Measurements from ENCODE around the gene LARGE1. TPM values are rescaled to one million over a fixed set of nuclear protein-coding genes. Genes with fewer than 3 reads are reported as not detected.
A peak's percentile ranks its signal among the peaks of the same experiment; 100 is the strongest.

LARGE1 gene
- total and polyA plus RNA-seq, 2 experiments from 2014 or later, result 21.2 to 23.6 TPM

GRCh38 chr22:33539202-33539901 is 380.9 kb downstream of the LARGE1 start:
- no peaks in the 10 kb centered on the region for H3K9me3 ChIP-seq (ENCODE audit: low read depth)
- H3K79me2 ChIP-seq, result peaks cover 4% of the 10 kb centered on the region
- TF ChIP-seq EZH2 (IDR thresholded peaks at IDR 0.05; ENCODE audit: borderline replicate concordance) (no peak), CTCF (IDR thresholded peaks at IDR 0.05; ENCODE audit: poor library complexity) (no peak), EZH2phosphoT487 (IDR thresholded peaks at IDR 0.05; ENCODE audit: low read depth, severe bottlenecking, unreplicated experiment) (no peak)
- peak overlapping the region; percentile 51 for H3K27ac ChIP-seq
- H4K20me1 ChIP-seq (ENCODE audit: insufficient read depth, poor library complexity, severe bottlenecking), result no peaks in the 10 kb centered on the region
- H3K4me3 ChIP-seq, result no peak overlapping the region
- H3K4me1 ChIP-seq (ENCODE audit: insufficient read depth), result peaks cover 21% of the 10 kb centered on the region
- H3K27me3 ChIP-seq, result no peaks in the 10 kb centered on the region
- DNase-seq (ENCODE audit: low spot score), result no peak
- 71% methylated on average over 5 of the region's 5 CpGs for WGBS (ENCODE audit: low lambda C conversion rate, missing lambda C conversion rate)
- H3K4me2 ChIP-seq, result peak overlapping the region; percentile 41
- no peak overlapping the region for H2AFZ ChIP-seq
- H3K36me3 ChIP-seq (replicated peaks; ENCODE audit: insufficient read depth, low read depth), result no peaks in the 10 kb centered on the region
- H3K9me2 ChIP-seq (replicated peaks; ENCODE audit: insufficient read depth), result no peaks in the 10 kb centered on the region

- Histone ChIP-seq H2AFZ (no peak overlapping the region), H4K20me1 (ENCODE audit: insufficient read depth, poor library complexity, severe bottlenecking) (no peaks in the 10 kb centered on the region), H3K4me1 (ENCODE audit: insufficient read depth) (peaks cover 21% of the 10 kb centered on the region), H3K4me3 (no peak overlapping the region), H3K36me3 (replicated peaks; ENCODE audit: insufficient read depth, low read depth) (no peaks in the 10 kb centered on the region), H3K27me3 (no peaks in the 10 kb centered on the region), H3K9me2 (replicated peaks; ENCODE audit: insufficient read depth) (no peaks in the 10 kb centered on the region), H3K27ac (peak overlapping the region; percentile 51), H3K4me2 (no peak overlapping the region), H3K79me2 (peaks cover 4% of the 10 kb centered on the region), H3K9me3 (ENCODE audit: low read depth) (no peaks in the 10 kb centered on the region)
- 88% methylated on average over 6 of the region's 6 CpGs for WGBS (ENCODE audit: low lambda C conversion rate, missing lambda C conversion rate)
- DNase-seq (ENCODE audit: low spot score), result no peak
- TF ChIP-seq EZH2phosphoT487 (IDR thresholded peaks at IDR 0.05; ENCODE audit: low read depth, severe bottlenecking, unreplicated experiment) (no peak), EZH2 (IDR thresholded peaks at IDR 0.05; ENCODE audit: borderline replicate concordance) (no peak)
These were observed 381.9 kb downstream of the LARGE1 start for GRCh38 chr22:33538277-33538885.

- no peak overlapping the region for H3K4me3 ChIP-seq
- H3K9me2 ChIP-seq (replicated peaks; ENCODE audit: insufficient read depth), result no peaks in the 10 kb centered on the region
- no peak for TF ChIP-seq EZH2phosphoT487 (IDR thresholded peaks at IDR 0.05; ENCODE audit: low read depth, severe bottlenecking, unreplicated experiment)
- H3K36me3 ChIP-seq (replicated peaks; ENCODE audit: insufficient read depth, low read depth), result no peaks in the 10 kb centered on the region
- 78% methylated on average over 9 of the region's 9 CpGs for WGBS (ENCODE audit: low lambda C conversion rate, missing lambda C conversion rate)
- no peaks in the 10 kb centered on the region for H4K20me1 ChIP-seq (ENCODE audit: insufficient read depth, poor library complexity, severe bottlenecking)
- DNase-seq (ENCODE audit: low spot score), result no peak
- H3K27ac ChIP-seq, result no peak overlapping the region
- H3K27me3 ChIP-seq, result no peaks in the 10 kb centered on the region
- no peak overlapping the region for H2AFZ ChIP-seq
- H3K9me3 ChIP-seq (ENCODE audit: low read depth), result no peaks in the 10 kb centered on the region
- H3K79me2 ChIP-seq, result peaks cover 4% of the 10 kb centered on the region
- H3K4me1 ChIP-seq (ENCODE audit: insufficient read depth), result peaks cover 21% of the 10 kb centered on the region
- no peak overlapping the region for H3K4me2 ChIP-seq
These were observed 383.2 kb downstream of the LARGE1 start for GRCh38 chr22:33537059-33537458.

- H3K9me2 ChIP-seq (replicated peaks; ENCODE audit: insufficient read depth), result no peaks in the 10 kb centered on the region
- no peak overlapping the region for H3K4me3 ChIP-seq
- no peaks in the 10 kb centered on the region for H4K20me1 ChIP-seq (ENCODE audit: insufficient read depth, poor library complexity, severe bottlenecking)
- H3K9me3 ChIP-seq (ENCODE audit: low read depth), result no peaks in the 10 kb centered on the region
- no peak for DNase-seq (ENCODE audit: low spot score)
- H2AFZ ChIP-seq, result no peak overlapping the region
- WGBS (ENCODE audit: low lambda C conversion rate, missing lambda C conversion rate), result 79% methylated on average over 15 of the region's 15 CpGs
- no peak overlapping the region for H3K27ac ChIP-seq
- peak overlapping the region; percentile 16 for H3K4me2 ChIP-seq
- no peak for TF ChIP-seq CTCF (IDR thresholded peaks at IDR 0.05; ENCODE audit: poor library complexity)
- no peak for TF ChIP-seq EZH2phosphoT487 (IDR thresholded peaks at IDR 0.05; ENCODE audit: low read depth, severe bottlenecking, unreplicated experiment)
- TF ChIP-seq EZH2 (IDR thresholded peaks at IDR 0.05; ENCODE audit: borderline replicate concordance), result no peak
- no peaks in the 10 kb centered on the region for H3K36me3 ChIP-seq (replicated peaks; ENCODE audit: insufficient read depth, low read depth)
- no peaks in the 10 kb centered on the region for H3K27me3 ChIP-seq
- H3K4me1 ChIP-seq (ENCODE audit: insufficient read depth), result peaks cover 21% of the 10 kb centered on the region
- peaks cover 4% of the 10 kb centered on the region for H3K79me2 ChIP-seq
These were observed 384.1 kb downstream of the LARGE1 start for GRCh38 chr22:33535937-33536875.

All from hepatocyte (in vitro differentiated cells).